Hindlimb muscle (tissue), 1 donor: Measurements from ENCODE around the gene CPT1A. TPM values are rescaled to one million over a fixed set of nuclear protein-coding genes. Genes with fewer than 3 reads are reported as not detected.

Experiments
- DNase-seq: peaks from one replicate; pipeline ENCODE4 v3.0.0-alpha.2; 2013
- polyA plus RNA-seq: library from polyadenylated mRNA; unstranded; fragments of 120-200 nt; gene quantifications from one replicate; pipeline ENCODE4 v1.2.1, GENCODE V29; 2013; ENCODE audit not compliant: insufficient read length

Gene CPT1A
- polyA plus RNA-seq, 1 donor: 11.2 TPM

- no peak for DNase-seq
Observed at GRCh38 chr11:68792400-68792966, 49.2 kb downstream of the CPT1A start.

- no peak for DNase-seq
Observed at GRCh38 chr11:68784653-68785052, 57.1 kb downstream of the CPT1A start.

GRCh38 chr11:68783216-68783821, 58.4 kb downstream of the CPT1A start:
- no peak for DNase-seq

- DNase-seq: no peak
Observed at GRCh38 chr11:68782711-68783110, 59.0 kb downstream of the CPT1A start.

GRCh38 chr11:68780829-68781228, 60.9 kb downstream of the CPT1A start:
- DNase-seq: no peak

- DNase-seq: no peak
Observed at GRCh38 chr11:68778205-68778604, 63.5 kb downstream of the CPT1A start.

- DNase-seq: no peak
Observed at GRCh38 chr11:68776442-68777235, 65.1 kb downstream of the CPT1A start.

- DNase-seq: no peak
Observed at GRCh38 chr11:68775951-68776388, 65.7 kb downstream of the CPT1A start.

GRCh38 chr11:68774194-68774585, 67.5 kb downstream of the CPT1A start:
- DNase-seq: no peak

GRCh38 chr11:68773521-68774193, 68.1 kb downstream of the CPT1A start:
- DNase-seq: no peak

GRCh38 chr11:68772936-68773335, 68.8 kb downstream of the CPT1A start:
- DNase-seq: no peak

GRCh38 chr11:68770781-68771180, 70.9 kb downstream of the CPT1A start:
- DNase-seq: no peak

GRCh38 chr11:68767672-68768071, 74.0 kb downstream of the CPT1A start:
- no peak for DNase-seq

GRCh38 chr11:68766786-68767185, 74.9 kb downstream of the CPT1A start:
- DNase-seq: no peak

GRCh38 chr11:68764746-68765145, 77.0 kb downstream of the CPT1A start:
- no peak for DNase-seq

- no peak for DNase-seq
Observed at GRCh38 chr11:68763926-68764657, 77.6 kb downstream of the CPT1A start.

GRCh38 chr11:68763181-68763721, 78.5 kb downstream of the CPT1A start:
- no peak for DNase-seq

- DNase-seq: no peak
Observed at GRCh38 chr11:68762481-68762880, 79.2 kb downstream of the CPT1A start.

GRCh38 chr11:68761801-68762200, 79.9 kb downstream of the CPT1A start:
- DNase-seq: no peak

GRCh38 chr11:68759991-68760390, 81.7 kb downstream of the CPT1A start:
- DNase-seq: no peak

GRCh38 chr11:68757711-68758110, 84.0 kb downstream of the CPT1A start:
- no peak for DNase-seq

- no peak for DNase-seq
Observed at GRCh38 chr11:68756171-68756766, 85.4 kb downstream of the CPT1A start.
